Lung (tissue), 12 donors: ENCODE measurements around the gene COL4A2. TPM values are rescaled to one million over a fixed set of nuclear protein-coding genes. Genes with fewer than 3 reads are reported as not detected.

Experiments used
- ATAC-seq: fragments of 200-7000 bp; cut with Tn5 transposase; one replicate; pipeline ENCODE4 v1.9.1; 2020; ENCODE audit warnings: moderate number of reproducible peaks; ENCODE audit not compliant: insufficient read depth, low FRiP score
- DNase-seq, 3 donors: peaks; one replicate each; pipeline ENCODE4 v3.0.0-alpha.2; 2013 to 2017
- H3K27ac ChIP-seq, 2 donors: one replicate each; pipeline ENCODE4 v1.5.1; 2013; ENCODE audit warnings: mild to moderate bottlenecking in 2 of 2, moderate library complexity in 2 of 2, control low read depth in 1 of 2, inconsistent platforms in 1 of 2, low read depth in 1 of 2, low read length in 1 of 2
- H3K27me3 ChIP-seq, 3 donors: one replicate each; pipeline ENCODE4 v1.5.1; 2013; ENCODE audit warnings: low read length in 2 of 3; ENCODE audit not compliant: control insufficient read depth in 3 of 3, insufficient read depth in 3 of 3
- H3K36me3 ChIP-seq, 4 donors: one replicate each; pipeline ENCODE4 v1.5.1; 2013; ENCODE audit warnings: low read length in 4 of 4, mild to moderate bottlenecking in 1 of 4, moderate library complexity in 1 of 4; ENCODE audit not compliant: control insufficient read depth in 4 of 4, insufficient read depth in 4 of 4
- H3K4me1 ChIP-seq, 5 donors: one replicate each; pipeline ENCODE4 v1.5.1; 2013; ENCODE audit warnings: low read length in 5 of 5, mild to moderate bottlenecking in 2 of 5, moderate library complexity in 1 of 5; ENCODE audit not compliant: control insufficient read depth in 5 of 5, insufficient read depth in 5 of 5
- H3K4me3 ChIP-seq: one replicate; pipeline ENCODE4 v1.5.1; 2013; ENCODE audit warnings: mild to moderate bottlenecking, control low read depth, moderate library complexity
- H3K9ac ChIP-seq, 2 donors: one replicate each; pipeline ENCODE4 v1.5.1; 2013; ENCODE audit warnings: low read length in 2 of 2, control low read depth in 1 of 2; ENCODE audit not compliant: insufficient read depth in 1 of 2
- H3K9me3 ChIP-seq, 4 donors: one replicate each; pipeline ENCODE4 v1.5.1; 2013; ENCODE audit warnings: low read length in 3 of 4, mild to moderate bottlenecking in 1 of 4, moderate library complexity in 1 of 4; ENCODE audit not compliant: control insufficient read depth in 4 of 4, insufficient read depth in 3 of 4
- CTCF ChIP-seq: IDR thresholded peaks from 2 replicates; pipeline ENCODE4 v1.5.1; 2012; ENCODE audit warnings: mild to moderate bottlenecking; ENCODE audit errors: control extremely low read depth, extremely low read depth
- WGBS, 2 donors: extraction: QIAGEN DNeasy Blood & Tissue Kit; methylation state at CpG; one replicate each; pipeline ENCODE4 v1.1.7; 2013; 5-methylcytosine and 5-hydroxymethylcytosine counted together
- polyA plus RNA-seq, 2 donors: library from polyadenylated mRNA; stranded (reverse); fragments of 200-250 nt; gene quantifications; one replicate each; pipeline ENCODE4 v1.2.1, GENCODE V29; 2013
- total RNA-seq, 2 donors: library from RNA; depleted of rRNA in 1 of 2; stranded (reverse); fragments of >200 nt in 1 of 2; gene quantifications; one replicate each; pipeline ENCODE4 v1.2.1, GENCODE V29; 2014 to 2021
- donor health status: control.
- donor health status: control.
- donor health status: Bipolar disorder and iron deficiency.
- donor health status: healthy.
- donor health status: DM: yes; HTN: yes; CAD: no.

The COL4A2 gene
- total and polyA plus RNA-seq, 4 donors: 169 to 627 (median 339) TPM

GRCh38 chr13:110280231-110280813, 26.8 kb upstream of the COL4A2 start:
- no peak for TF ChIP-seq CTCF
- no peaks in the 10 kb centered on the region for H3K27me3 ChIP-seq
- H3K36me3 ChIP-seq: peaks cover 0 to 2% (median 0%) of the 10 kb centered on the region in 4 donors
- H3K4me1 ChIP-seq: peaks cover 6 to 30% (median 11%) of the 10 kb centered on the region in 5 donors
- 83 to 89% methylated on average over 9 of the region's 9 CpGs for WGBS, 2 donors
- H3K27ac ChIP-seq: no peak overlapping the region
- no peak overlapping the region for H3K9ac ChIP-seq
- no peak for ATAC-seq
- DNase-seq: no peak
- no peaks in the 10 kb centered on the region for H3K9me3 ChIP-seq
- no peak overlapping the region for H3K4me3 ChIP-seq

GRCh38 chr13:110280985-110281688, 25.9 kb upstream of the COL4A2 start:
- WGBS, 2 donors: 68 to 79% methylated on average over 7 of the region's 7 CpGs
- Histone ChIP-seq H3K9ac (no peak overlapping the region), H3K27me3 (no peaks in the 10 kb centered on the region), H3K4me1 (peaks cover 6 to 29% (median 13%) of the 10 kb centered on the region in 5 donors), H3K9me3 (no peaks in the 10 kb centered on the region), H3K36me3 (peaks cover 0 to 3% (median 0%) of the 10 kb centered on the region in 4 donors), H3K27ac (no peak overlapping the region), H3K4me3 (no peak overlapping the region)
- no peak for DNase-seq
- no peak for TF ChIP-seq CTCF
- ATAC-seq: no peak

- DNase-seq (no peak), ATAC-seq (no peak)
- no peaks in the 10 kb centered on the region for H3K9me3 ChIP-seq
- TF ChIP-seq CTCF: no peak
- 88 to 89% methylated on average over 5 of the region's 5 CpGs for WGBS, 2 donors
- no peak overlapping the region for H3K4me3 ChIP-seq
- H3K4me1 ChIP-seq: peaks cover 6 to 27% (median 17%) of the 10 kb centered on the region in 5 donors
- peaks cover 0 to 4% (median 0%) of the 10 kb centered on the region in 4 donors for H3K36me3 ChIP-seq
- no peak overlapping the region for H3K9ac ChIP-seq
- H3K27me3 ChIP-seq: no peaks in the 10 kb centered on the region
- H3K27ac ChIP-seq: no peak overlapping the region
These were observed 25.3 kb upstream of the COL4A2 start for GRCh38 chr13:110281736-110282135.
